ENCODE measurements around the gene CCDC106. TPM values are rescaled to one million over a fixed set of nuclear protein-coding genes. Genes with fewer than 3 reads are reported as not detected.

CCDC106 gene
- total and polyA plus RNA-seq, 2 donors, result 4.1 to 17.7 TPM

DNA sequence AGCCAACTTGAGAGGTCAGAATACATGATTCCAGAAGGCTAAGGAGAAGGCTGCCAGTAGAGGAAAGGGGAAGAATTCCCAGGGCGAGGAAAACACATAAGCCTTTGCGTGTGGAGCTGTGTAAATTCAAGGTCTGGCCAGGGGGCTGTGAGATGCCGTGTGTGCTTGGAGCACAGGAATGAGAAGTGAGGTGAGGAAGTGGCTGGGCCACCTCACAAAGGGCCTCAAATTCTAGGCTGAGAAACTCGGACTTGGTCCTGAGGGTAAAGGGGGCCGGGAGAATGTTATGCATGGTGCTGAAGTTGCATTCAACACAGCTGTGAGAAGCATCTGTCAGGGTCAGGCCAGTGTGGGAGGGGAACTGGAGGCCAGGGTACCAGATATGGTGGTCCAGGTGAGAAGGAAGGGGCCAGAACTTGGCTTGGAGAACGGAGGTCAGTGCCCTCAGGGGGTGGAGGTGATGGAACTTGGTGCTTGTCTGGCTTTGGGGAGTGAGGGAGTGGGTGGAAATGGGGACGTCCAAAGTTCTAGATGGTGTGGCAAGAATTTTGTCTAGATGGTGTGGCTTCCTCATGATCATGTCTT lies 12.1 kb upstream of the CCDC106 start:
- Histone ChIP-seq H3K4me1 (ENCODE audit: insufficient read depth) (peaks cover 5% of the 10 kb centered on the region), H3K4me3 (ENCODE audit: low read depth, low read length) (peak overlapping the region; percentile 89), H3K27ac (ENCODE audit: low read depth) (no peak overlapping the region), H3K36me3 (ENCODE audit: insufficient read depth) (no peaks in the 10 kb centered on the region)
- 71% methylated on average over 7 of the region's 7 CpGs for WGBS
- DNase-seq (ENCODE audit: extremely low spot score), result no peak

DNA sequence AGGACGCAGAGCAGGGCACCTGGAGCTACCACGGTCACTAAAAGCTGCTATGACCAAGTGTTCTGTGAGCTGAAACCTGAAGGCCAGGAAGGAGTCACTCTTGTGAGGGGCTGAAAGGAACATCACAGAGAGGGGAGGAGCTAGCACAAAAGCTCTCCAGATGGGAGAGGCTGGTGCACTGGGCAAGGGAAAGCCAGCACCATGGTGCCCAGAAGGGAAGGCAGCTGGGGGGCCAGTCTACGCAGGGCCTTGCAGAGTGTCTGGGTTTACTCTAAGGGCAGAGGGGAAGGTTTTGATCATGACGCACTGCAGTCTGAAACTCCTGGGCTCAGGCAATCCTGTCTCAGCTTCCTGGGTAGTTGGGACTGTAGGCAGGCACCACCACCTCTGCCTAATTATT lies 11.3 kb upstream of the CCDC106 start:
- Histone ChIP-seq H3K27ac (ENCODE audit: low read depth) (no peak overlapping the region), H3K4me3 (ENCODE audit: low read depth, low read length) (no peak overlapping the region), H3K36me3 (ENCODE audit: insufficient read depth) (no peaks in the 10 kb centered on the region), H3K4me1 (ENCODE audit: insufficient read depth) (peaks cover 5% of the 10 kb centered on the region)
- DNase-seq (ENCODE audit: extremely low spot score), result no peak
- WGBS, result 86% methylated on average over 4 of the region's 4 CpGs

DNA sequence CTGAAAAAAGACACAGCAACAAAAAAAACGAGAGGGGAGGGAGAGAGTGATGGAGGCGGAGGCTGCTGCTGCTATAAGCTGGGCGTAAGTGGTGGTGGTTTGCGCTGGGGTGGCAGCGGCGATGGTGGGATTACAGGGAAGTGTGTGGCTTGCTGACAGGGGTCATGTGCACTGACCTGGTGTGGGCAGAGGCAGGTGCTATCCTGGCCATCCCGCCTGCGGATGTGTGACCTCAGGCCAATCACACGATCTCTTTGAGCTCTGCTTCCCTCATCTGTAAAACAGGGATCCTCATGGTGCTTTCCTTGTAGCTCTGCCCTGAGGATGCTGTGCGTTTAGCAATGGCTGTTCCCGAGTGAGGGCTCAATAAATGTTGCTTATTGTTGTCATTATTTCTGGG lies 10.5 kb upstream of the CCDC106 start:
- 80% methylated on average over 11 of the region's 11 CpGs for WGBS
- DNase-seq (ENCODE audit: extremely low spot score), result no peak

DNA sequence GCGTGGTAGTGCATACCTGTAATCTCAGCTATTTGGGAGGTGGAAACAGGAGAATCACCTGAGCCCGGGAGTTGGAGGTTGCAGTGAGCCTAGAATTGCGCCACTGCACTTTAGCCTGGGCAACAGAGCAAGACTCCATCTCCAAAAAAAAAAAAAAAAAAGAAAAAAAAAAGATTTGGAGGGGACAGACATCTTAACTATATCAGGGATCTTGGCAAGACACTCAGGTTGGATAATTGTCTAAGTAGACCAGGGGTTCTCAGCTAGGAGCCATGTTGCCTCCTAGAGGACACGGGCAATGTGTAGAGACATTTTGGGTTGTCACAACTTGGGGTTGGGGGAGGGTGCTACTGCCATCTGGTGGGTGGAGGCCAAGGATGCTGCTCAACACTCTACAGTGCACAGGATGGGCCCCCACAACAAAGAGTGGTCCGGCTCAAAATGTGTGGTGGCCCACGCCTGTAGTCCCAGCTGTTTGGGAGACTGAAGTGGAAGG lies 9.1 kb upstream of the CCDC106 start:
- H3K27ac ChIP-seq (ENCODE audit: low read depth), result no peak overlapping the region
- no peak overlapping the region for H3K4me3 ChIP-seq (ENCODE audit: low read depth, low read length)
- H3K4me1 ChIP-seq (ENCODE audit: insufficient read depth), result peaks cover 5% of the 10 kb centered on the region
- H3K36me3 ChIP-seq (ENCODE audit: insufficient read depth), result no peaks in the 10 kb centered on the region
- no peak for DNase-seq (ENCODE audit: extremely low spot score)
- 83% methylated on average over 6 of the region's 6 CpGs for WGBS

More for the DNA sequence above, 10.5 kb upstream of the CCDC106 start:
- Histone ChIP-seq H3K4me1 (ENCODE audit: insufficient read depth) (peaks cover 5% of the 10 kb centered on the region), H3K27ac (ENCODE audit: low read depth) (no peak overlapping the region), H3K4me3 (ENCODE audit: low read depth, low read length) (no peak overlapping the region), H3K36me3 (ENCODE audit: insufficient read depth) (no peaks in the 10 kb centered on the region)

DNA sequence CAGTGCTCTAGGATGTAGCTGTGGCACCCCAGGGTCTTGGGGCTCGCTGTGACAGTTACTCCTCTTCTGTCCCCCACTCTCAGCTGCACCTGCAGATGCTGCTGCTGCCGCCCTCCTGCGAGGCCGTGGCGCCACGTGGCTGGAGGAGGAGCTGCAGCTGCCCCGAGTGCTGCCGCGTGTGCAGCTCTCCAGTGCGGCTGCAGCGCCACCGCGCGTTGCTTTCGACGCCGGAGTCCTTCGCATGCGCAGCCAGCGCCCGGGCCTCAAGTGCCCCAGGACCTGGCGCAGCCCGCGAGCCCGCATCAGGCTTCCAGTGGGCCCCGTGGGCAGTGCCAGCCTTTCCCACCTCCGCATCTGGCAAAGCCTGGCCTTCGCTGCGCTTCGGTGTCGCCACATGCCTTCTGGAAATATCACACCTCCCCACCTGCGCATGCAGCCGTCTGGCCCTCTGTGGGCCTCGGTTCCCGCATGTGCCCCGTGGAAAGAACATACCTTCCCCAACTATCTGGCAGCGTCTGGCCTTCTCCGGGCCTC lies 7.9 kb upstream of the CCDC106 start:
- Histone ChIP-seq H3K27ac (ENCODE audit: low read depth) (no peak overlapping the region), H3K4me3 (ENCODE audit: low read depth, low read length) (peak overlapping the region; percentile 94), H3K36me3 (ENCODE audit: insufficient read depth) (no peaks in the 10 kb centered on the region), H3K4me1 (ENCODE audit: insufficient read depth) (peaks cover 7% of the 10 kb centered on the region)
- DNase-seq (ENCODE audit: extremely low spot score), result no peak
- 13% methylated on average over 38 of the region's 38 CpGs for WGBS

DNA sequence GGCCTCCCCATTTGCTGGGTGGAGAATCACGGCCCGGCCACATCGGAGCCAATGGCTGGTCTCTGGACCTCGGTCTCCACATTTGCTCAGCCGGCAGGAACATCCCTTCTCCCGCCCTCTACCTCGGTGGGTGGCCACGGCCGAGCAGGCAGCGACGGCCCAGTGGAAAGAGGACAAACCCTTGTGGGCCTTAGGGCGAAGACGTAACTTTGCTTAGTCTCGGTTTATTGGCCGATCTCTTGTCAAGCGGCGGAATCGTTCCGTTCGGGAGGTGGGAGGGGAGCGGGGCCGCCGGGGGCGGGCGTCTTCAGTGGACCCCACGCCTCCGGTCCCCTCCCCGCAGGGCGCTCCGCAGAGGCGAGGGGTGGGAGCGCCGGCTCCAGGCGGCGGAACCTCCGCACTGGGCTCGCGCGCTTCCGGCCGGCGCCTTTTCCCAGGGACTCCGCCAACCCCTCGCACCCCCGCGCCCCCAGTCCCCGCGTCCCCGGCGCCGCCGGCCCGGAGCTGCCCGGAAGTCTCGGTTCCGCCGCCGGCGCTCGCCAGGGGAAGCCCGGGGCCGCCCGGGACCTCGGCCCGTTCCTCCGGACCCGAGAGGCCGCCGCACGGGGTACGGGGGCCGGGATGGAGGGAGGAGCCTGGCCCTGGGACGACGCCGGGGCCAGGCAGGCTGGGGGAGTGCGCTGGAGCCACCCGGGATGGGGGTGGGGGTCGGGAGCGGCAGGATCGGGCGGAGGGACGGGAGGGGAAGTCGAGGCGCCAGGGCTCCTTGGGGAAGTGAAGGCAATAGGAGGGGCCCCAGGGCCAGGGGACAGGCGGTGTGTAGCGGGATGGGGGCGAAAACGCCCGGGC lies 7.2 kb upstream of the CCDC106 start, which contains the start of gene ZNF580:
Gene ZNF580, plus strand, starts transcription at position 426 of the 849 bp plus-strand sequence. CDS start 1,507 bp downstream, outside the sequence.
- WGBS, result under 1% methylated on average over 89 of the region's 89 CpGs
- Histone ChIP-seq H3K4me3 (ENCODE audit: low read depth, low read length) (peak within 1 kb of the TSS; percentile 94), H3K4me1 (ENCODE audit: insufficient read depth) (peaks cover 7% of the 10 kb centered on the region), H3K27ac (ENCODE audit: low read depth) (peak within 1 kb of the TSS; percentile 87), H3K36me3 (ENCODE audit: insufficient read depth) (no peaks in the 10 kb centered on the region)
- no peak for DNase-seq (ENCODE audit: extremely low spot score)

DNA sequence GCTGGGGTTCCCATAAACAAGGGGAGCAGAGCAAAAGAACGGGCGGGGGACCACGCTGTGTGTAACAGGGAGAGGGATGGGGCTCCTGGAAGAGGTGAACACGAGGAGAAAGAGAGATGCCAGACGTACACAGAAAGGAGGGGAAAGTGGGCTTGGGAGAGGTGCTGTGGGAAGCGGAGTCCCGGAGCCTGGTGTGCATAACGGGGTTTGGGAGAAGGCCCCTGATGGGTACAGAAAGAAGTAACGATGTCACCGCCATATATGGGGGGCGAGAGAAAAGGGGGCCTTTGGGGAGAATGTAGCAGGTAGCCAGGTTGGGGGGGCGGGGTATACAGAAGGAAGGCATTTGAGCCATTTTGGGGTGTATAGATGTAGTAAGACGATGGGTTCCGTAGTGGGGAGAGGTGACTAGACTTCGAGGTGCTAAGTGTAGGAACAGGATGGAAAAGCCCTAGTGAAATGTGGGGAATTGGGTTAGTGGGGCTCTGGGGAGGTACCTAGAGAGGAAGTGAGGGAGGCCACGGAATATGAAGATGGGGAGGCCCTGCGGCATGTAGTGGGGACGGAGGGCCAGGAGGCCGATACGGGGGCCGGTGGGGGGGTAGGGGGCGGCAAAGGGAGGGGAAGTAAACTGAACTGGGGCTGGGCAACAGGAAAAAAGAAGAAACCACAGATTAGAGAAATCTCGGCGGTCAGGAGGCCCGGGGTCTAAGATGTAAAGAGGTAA lies 6.4 kb upstream of the CCDC106 start:
- DNase-seq (ENCODE audit: extremely low spot score), result no peak
- Histone ChIP-seq H3K4me3 (ENCODE audit: low read depth, low read length) (peak overlapping the region; percentile 94), H3K4me1 (ENCODE audit: insufficient read depth) (peaks cover 2% of the 10 kb centered on the region), H3K36me3 (ENCODE audit: insufficient read depth) (no peaks in the 10 kb centered on the region), H3K27ac (ENCODE audit: low read depth) (peak overlapping the region; percentile 87)
- under 1% methylated on average over 25 of the region's 25 CpGs for WGBS

DNA sequence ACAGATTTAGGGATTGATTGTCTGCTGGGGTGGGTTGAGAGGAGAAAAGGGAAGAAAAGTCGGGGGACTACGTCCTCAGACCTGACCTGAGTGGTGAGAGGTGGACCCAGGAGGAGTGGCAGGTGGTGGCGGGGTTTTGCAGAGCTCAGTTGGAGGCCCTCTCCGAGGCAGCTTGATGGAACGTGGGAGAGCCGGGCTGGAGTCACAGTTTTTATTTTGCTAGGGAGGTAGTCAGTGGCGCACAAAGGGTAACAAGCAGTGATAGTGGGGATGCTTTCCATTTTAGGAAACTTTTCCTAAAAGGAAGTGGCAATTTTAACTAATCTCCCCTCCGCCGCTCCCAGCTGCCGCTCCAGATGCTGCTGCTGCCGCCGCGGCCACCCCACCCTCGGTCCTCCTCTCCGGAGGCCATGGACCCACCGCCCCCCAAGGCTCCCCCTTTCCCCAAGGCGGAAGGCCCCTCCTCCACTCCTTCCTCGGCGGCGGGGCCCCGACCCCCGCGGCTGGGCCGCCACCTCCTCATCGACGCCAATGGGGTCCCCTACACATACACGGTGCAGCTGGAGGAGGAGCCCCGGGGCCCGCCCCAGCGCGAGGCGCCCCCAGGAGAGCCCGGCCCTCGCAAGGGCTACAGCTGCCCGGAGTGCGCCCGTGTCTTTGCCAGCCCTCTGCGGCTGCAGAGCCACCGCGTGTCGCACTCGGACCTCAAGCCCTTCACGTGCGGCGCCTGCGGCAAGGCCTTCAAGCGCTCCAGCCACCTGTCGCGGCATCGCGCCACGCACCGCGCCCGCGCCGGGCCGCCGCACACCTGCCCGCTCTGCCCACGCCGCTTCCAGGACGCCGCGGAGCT lies 5.6 kb upstream of the CCDC106 start:
- H3K4me1 ChIP-seq (ENCODE audit: insufficient read depth), result peaks cover 2% of the 10 kb centered on the region
- WGBS, result 1% methylated on average over 65 of the region's 65 CpGs

DNA sequence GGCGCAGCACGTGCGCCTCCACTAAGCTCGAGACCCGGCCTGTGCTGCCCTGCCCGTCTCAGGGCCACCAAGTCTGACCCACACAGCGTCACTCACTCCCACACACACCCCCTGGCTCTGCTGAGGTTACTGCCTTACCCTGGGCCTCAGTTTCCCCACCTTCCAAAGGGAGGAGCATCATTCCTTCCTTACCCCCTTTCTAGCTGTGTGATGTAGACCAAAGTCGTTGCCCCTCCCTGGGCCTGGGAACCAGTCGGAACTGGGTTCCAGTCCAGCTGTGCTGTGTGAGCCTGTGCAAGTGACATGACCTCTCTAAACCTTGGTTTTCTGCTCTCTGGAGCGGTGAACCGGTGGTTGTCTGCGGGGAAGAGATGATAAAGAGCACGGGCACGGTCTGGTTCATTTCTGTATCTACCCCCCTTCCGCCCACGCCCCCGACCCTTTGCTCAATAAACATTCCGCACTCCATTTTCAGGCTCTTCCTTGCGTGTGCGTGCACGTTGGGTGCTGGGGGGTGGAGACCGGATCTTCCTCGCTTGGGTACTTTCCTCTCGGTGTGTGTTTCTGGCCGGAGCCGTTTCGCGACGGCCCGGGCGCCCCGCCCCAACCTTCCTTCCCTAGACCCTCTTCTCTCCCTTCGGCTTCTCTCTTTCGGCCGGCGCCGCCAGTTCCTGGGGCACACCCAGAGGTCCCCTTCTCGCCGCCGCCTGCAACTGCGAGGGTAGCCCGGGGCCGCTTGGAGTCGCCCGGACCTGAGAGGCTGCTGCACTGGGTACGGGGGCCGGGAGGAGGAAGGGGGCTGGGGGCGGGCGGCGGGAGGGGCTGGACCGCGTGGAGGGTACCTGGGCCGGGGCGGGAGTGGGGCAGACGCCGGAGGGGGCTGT lies 4.8 kb upstream of the CCDC106 start, which contains the start of gene ZNF581:
Gene ZNF581, plus strand, starts transcription at position 647 of the 884 bp plus-strand sequence. CDS start 923 bp downstream, outside the sequence.
- H3K4me1 ChIP-seq (ENCODE audit: insufficient read depth), result peaks cover 2% of the 10 kb centered on the region
- H3K27ac ChIP-seq (ENCODE audit: low read depth), result peak within 1 kb of the TSS; percentile 87
- H3K4me3 ChIP-seq (ENCODE audit: low read depth, low read length), result peak within 1 kb of the TSS; percentile 94
- DNase-seq (ENCODE audit: extremely low spot score), result no peak
- 2% methylated on average over 56 of the region's 56 CpGs for WGBS
- H3K36me3 ChIP-seq (ENCODE audit: insufficient read depth), result no peaks in the 10 kb centered on the region

More for the DNA sequence above, 5.6 kb upstream of the CCDC106 start:
- no peak for DNase-seq (ENCODE audit: extremely low spot score)
- Histone ChIP-seq H3K27ac (ENCODE audit: low read depth) (peak overlapping the region; percentile 77), H3K36me3 (ENCODE audit: insufficient read depth) (no peaks in the 10 kb centered on the region), H3K4me3 (ENCODE audit: low read depth, low read length) (peak overlapping the region; percentile 94)

DNA sequence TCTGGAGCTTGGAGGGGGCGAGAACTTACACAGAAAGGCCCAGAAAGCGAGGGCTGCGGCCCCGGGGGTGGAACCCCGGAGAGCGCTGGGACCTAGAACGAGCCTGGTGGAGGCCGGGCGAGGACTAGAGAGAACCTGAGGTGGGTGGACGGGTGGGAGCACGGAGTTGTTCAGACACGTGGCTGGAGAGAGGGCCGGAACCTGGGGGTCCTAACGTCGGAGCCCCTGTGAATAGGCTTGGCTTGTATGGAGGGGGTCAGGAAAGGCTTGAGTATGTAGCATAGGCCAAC lies 4.2 kb upstream of the CCDC106 start:
- Histone ChIP-seq H3K4me1 (ENCODE audit: insufficient read depth) (peaks cover 2% of the 10 kb centered on the region), H3K4me3 (ENCODE audit: low read depth, low read length) (peak overlapping the region; percentile 94), H3K36me3 (ENCODE audit: insufficient read depth) (no peaks in the 10 kb centered on the region), H3K27ac (ENCODE audit: low read depth) (peak overlapping the region; percentile 5)
- DNase-seq (ENCODE audit: extremely low spot score), result no peak
- WGBS, result under 1% methylated on average over 15 of the region's 15 CpGs

DNA sequence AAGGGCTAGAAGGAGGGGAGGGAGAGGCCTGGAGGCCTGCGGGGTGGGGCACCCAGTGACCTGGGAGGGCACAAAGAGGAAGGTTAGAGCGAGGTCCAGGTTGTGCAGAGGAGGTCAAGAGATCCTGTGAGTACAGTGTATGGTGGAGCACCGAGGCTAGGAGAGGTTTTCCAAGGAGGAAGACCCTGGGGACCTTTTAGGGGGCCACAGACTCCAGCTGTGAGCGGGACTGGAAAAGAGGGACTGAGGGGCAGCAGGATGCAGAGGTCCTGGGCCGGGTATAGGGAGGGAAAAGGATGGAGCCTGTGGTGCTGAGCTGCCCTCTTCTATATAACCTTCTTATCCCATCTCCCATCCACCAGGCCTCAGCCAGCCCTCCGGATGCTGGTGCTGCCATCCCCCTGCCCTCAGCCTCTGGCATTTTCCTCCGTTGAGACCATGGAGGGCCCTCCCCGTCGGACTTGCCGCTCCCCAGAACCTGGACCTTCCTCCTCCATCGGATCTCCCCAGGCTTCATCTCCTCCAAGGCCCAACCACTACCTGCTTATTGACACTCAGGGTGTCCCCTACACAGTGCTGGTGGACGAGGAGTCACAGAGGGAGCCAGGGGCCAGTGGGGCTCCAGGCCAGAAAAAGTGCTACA lies 3.7 kb upstream of the CCDC106 start:
- Histone ChIP-seq H3K27ac (ENCODE audit: low read depth) (no peak overlapping the region), H3K4me1 (ENCODE audit: insufficient read depth) (peaks cover 2% of the 10 kb centered on the region), H3K4me3 (ENCODE audit: low read depth, low read length) (peak overlapping the region; percentile 94), H3K36me3 (ENCODE audit: insufficient read depth) (no peaks in the 10 kb centered on the region)
- WGBS, result 45% methylated on average over 12 of the region's 12 CpGs
- no peak for DNase-seq (ENCODE audit: extremely low spot score)
